GM21381 (cell line): Measurements from ENCODE around the gene C12orf76.
A peak's percentile ranks its signal among the peaks of the same experiment; 100 is the strongest.
"Not testable (repeated sequence)": the region's sequence is repeated elsewhere in the genome, so short reads cannot be mapped to it uniquely, and the experiment has no call there.

Source experiments
- ATAC-seq: cut with Tn5 transposase; IDR thresholded peaks from one replicate; pipeline ENCODE4 v1.9.1; 2021; ENCODE audit warnings: mild to moderate bottlenecking, moderate library complexity; ENCODE audit not compliant: unreplicated experiment

C12orf76 gene

DNA sequence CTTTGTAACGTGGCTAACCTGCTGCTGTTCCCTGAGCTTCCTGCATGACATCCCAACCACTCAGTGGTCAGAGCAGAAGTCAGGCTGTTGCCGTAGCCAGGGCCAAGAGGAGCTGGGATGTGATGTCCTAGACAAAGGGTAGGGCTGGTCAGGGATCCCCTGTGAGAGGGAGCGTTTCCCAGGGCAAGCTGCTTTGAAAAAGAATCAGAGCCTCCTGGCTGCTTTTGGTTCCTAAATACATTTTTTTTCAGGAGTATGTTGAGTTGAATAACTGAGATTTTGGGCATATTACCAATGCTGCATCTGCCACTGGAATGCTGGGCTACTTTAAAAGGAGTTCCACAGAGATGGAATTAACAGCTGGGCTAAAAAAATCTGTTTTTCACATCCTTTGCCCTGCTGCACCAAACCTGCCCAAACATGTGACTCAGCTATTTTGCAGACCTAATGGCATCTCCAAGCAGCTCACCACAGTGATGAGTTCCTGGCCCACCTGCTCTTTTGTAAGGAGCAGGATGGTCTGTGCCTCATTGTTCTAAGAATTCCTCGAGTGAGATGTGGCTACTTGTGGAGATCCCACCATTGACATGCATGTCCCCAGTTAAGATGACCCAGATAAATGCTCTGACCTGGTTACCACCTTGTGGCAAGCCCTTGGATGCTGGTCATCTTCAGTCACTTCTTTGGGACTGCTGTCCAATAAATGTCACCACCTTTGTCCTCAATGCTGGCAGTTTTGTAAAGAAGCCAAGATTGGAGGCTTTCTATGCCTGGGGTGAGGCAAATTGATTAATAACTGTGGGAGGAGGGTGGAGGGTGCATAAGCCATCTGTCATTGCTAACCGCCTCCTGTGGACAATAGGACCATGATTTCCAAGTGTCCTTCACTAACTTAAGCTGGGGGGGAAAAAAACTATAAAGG is 25.0 kb downstream of the C12orf76 start:
- ATAC-seq, result no peak

DNA sequence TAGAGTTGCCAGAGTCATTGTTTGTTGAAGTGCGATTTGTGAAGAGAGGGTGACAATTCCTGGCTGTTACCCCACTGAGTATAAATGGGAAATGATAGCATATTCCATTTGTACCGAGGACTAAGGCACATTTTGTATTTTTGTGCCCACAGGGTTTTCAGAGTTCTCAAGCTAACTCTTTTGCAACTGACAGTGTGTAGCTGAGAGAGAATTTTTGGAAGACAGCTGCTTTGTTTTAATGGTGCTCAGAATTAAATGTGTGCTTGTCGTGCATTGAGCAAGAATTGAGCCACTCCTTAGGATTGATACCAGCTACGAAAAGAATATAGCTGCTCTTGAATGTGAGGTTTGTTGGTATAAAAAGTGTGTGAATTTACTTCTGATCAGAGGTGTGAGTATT is 27.4 kb downstream of the C12orf76 start:
- ATAC-seq, result no peak

DNA sequence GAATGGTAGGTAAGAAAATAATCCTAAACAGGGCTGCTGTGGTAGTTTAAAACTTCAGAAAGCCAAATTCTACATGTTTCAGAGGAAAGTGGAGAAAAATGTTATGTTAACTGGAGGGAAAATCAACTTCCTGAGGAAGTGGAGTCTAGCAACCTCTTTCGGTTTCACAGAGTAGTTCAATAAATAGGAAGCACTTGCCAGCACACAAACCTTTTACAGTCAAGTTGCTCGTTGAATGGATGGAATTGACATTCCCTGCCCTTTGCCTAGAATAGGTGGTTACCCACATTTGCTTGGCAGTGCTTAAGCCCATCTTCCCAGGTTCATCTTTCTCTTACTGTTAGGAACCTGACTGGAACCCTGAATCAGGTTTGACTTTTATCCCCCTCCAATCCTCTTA is 33.2 kb downstream of the C12orf76 start:
- ATAC-seq, result no peak

DNA sequence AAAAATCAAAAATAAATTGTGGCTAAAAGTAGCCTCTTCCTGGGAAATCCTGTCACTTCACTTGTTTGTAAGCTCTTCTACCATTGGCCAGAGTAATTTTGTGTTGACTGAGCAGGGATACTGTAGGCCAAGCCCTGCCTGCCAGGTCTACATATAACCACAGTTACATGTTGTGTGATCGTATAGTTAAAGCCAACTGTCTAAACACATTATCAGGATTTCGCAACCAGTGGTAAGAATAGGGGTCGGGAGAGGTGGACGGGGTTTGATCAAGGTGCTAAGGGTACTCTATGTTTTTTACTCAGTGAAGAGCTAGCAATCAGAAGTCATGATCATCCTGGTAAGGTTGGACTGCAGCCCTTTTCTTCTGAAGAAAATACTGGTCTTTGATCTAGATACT is 35.7 kb downstream of the C12orf76 start:
- no peak for ATAC-seq

- ATAC-seq, result peak; percentile 47
These were observed 36.2 kb downstream of the C12orf76 start for GRCh38 chr12:110012137-110012536.

DNA sequence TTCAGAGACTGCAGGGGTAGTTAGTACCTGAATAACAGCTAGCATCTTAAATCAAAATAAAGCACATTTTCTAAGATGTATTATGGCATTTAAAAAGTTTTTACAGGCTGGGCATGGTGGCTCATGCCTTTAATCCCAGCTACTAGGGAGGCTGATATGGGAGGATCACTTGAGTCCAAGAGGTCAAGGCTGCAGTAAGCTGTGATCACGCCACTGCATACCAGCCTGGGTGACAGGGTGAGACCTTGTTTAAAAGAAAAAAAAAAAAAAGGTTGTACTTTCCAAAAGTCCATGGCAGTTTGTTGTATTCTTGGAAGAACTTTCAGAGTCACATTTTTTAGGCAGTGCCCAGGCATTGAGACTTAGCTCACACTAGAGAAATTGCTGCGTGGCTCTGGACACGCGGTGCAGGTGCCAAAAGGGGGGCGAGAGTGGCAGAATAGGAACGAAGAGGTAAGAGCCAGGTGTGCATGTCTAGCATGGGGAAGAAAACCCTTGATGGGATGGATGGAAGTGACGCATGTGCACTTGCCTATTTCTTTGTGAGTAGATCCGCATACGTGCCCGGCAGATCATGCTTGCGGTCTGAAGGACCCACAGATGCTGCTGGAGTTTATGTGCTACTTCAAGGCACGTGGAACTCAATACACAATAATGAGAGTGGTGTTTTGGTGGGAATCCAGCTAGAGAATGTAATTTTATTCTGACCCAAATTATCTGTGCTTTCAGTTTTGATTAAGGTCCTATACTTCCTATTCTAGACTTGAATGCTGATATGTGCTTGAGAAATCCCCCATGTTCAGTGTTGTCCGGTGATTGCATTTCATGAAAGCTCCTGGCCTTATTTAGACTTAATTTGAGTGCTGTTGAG is 37.2 kb downstream of the C12orf76 start:
- ATAC-seq, result no peak

DNA sequence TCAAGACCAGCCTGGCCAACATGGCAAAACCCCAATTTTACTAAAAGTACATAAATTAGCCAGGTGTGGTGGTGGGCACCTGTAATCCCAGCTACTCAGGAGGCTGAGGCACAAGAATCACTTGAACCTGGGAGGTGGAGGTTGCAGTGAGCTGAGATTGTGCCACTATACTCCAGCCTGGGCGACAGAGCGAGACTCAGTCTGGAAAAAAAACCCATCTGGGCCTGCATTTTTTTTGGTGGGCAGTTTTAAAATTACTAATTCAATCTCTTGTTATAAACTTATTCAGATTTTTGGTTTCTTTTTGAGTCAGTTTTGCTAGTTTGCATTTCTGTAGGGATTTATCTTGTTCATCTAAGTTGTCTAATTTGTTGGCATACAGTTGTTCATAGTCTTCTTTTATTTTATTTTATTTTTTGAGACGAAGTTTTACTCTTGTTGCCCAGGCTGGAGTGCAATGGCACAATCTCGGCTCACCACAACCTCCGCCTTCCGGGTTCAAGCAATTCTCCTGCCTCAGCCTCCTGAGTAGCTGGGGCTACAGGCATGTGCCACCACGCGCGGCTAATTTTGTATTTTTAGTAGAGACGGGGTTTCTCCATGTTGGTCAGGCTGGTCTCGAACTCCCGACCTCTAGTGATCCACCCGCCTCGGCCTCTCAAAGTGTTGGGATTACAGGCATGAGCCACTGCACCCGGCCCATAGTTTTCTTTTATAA is 39.5 kb downstream of the C12orf76 start:
- ATAC-seq, result not testable (repeated sequence)

DNA sequence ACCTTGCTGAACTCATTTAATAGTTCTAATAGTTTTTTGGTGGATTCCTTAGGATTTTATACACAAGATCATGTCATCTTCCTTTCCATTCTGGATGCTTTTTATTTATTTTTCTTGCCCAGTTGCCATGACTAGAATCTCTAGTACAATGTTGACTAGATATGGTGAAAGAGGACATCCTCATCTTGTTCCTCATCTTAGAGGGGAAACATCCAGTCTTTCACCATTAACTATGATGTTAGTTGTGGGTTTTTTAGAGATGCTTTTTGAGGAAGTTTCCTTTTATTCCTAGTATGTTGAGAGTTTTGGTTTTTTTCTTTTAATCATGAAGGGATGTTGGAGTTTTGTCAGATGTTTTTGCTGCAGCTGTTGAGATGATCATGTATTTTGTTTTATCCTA is 40.4 kb downstream of the C12orf76 start:
- ATAC-seq, result no peak

- ATAC-seq, result no peak
These were observed 42.2 kb downstream of the C12orf76 start for GRCh38 chr12:110006115-110006514.

DNA sequence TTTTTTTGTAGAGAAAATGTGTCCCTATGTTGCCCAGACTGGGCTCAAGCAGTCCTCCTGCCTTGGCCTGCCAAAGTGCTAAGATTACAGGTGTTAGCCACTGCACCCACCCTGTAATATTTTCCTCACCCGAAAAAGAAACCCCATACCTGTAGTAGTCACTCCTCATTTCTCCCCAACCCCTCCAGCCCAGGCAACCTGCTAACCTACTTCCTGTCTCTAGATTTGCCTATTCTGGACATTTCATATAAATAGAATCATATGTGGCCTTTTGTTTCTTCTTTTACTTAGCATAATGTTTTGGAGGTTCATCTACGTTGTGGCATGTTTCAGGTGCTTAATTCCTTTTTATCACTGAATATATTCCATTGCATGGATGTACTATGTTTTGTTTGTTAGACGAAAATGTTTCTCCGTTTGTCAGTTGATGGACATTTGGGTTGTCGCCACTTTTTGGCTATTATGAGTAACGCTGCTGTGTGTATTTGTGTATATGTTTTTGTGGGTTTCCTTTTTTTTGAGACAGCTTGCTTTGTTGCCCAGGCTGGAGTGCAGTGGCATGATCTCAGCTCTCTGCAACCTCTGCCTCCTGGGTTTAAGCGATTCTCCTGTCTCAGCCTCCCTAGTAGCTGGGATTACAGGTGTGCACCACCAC is 42.9 kb downstream of the C12orf76 start:
- no peak for ATAC-seq

GRCh38 chr12:110004598-110004997 is 43.7 kb downstream of the C12orf76 start:
- no peak for ATAC-seq

DNA sequence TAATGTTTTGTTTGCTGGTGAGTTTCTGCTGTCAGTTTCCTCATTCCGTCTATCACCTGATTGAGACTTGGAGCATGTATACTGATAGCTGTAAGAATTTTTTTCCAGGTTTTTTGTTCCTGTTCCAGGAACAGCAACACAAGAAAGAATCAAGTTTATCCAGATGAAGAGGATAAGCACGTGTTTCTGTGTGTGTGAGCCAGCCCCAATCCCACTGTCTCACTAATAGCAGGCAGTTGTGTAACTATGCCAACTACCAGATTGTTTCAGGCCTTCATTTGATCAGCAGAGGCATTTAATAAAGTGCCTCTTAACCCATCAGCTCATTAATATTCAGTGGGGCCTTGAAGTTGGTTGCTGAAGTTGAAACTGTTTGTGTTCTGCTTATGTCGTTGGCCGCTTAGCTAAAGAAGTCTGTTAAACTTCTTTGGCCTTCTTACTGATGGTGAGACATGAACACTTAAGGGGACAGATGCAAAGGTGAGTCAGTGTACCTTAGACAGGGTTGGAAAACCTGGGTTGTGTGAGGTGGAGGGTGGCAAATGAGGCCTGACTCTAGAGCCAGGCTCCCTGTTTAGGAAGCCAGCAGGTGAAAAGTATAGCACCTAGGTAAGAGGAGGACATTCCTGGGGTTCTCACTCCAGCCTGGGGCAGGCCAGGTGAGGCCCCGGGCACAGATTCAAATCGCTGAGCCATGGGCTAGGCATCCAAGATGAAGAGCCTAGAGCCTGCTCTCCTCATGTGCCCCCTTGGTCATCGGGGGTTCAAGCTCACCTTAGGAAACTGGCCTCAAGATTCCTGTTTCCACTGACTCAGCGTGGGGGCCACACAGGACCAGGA is 45.4 kb downstream of the C12orf76 start:
- no peak for ATAC-seq

- ATAC-seq, result no peak
These were observed 46.7 kb downstream of the C12orf76 start for GRCh38 chr12:110001596-110001995.

- ATAC-seq, result no peak
These were observed 48.3 kb downstream of the C12orf76 start for GRCh38 chr12:109999983-110000505.

- ATAC-seq, result no peak
These were observed 48.7 kb downstream of the C12orf76 start for GRCh38 chr12:109999649-109999971.

DNA sequence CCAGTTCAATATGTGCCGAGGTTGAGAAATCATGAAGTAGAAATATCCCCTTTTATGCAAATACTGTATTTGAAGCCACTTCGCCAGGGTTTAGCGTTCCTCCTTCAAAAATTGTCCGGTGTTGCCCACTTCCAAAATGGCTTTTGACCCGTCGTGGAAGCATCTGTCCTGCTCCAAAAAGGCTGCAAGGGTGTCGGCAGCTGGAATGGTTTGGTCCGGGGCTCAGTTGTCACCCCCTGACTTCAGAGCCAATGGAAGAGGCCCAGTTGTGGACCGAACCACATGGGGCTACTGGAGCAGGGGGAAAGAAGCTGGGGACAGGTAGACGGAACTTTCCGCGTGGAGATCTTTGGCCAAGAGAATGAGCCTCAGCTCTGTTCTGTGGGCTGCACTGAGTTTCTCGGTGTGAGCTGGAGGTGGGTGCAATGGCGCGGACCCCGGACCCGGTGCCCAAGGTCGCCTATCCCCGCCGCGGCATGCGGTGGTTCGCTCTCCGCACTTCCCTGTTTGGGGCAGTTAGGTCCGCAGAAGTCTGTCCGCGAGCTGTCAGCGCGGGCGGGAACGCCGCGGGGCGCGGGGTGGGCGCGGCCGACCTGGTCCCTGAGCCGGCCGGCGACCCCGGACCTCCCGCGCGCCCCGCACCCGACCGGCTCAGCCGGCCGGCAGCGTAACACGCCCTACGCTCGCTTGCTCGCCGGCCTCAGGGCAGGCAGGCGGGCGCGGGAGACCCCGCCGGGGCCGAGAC is 49.2 kb downstream of the C12orf76 start, which contains the start of gene ANKRD13A:
Gene ANKRD13A, plus strand, starts transcription at position 527 of the 745 bp plus-strand sequence. CDS start 259 bp downstream, outside the sequence.
- ATAC-seq, result peak; percentile 53

GRCh38 chr12:109998241-109998903 is 50.0 kb downstream of the C12orf76 start:
- ATAC-seq, result no peak

DNA sequence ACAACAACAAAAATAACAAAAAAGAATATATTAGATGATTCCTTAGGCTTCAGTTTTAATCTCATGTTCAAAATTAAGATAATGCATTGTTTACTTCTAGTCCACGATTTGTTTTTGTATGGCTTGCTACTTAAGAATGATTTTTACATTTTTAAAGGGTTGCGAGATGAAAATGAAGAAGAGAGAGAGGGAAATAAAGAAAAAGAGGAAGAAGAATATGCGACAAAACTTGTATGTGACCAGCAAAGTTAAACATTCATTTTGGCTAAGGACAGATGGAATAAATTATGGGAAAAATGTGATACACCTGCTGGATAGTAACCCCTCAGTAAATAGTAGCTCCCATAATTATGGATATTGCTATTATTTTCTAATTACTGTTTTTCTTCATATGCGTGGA is 50.9 kb downstream of the C12orf76 start:
- no peak for ATAC-seq
